ENCODE data around the gene F2R. TPM values are rescaled to one million over a fixed set of nuclear protein-coding genes. Genes with fewer than 3 reads are reported as not detected.

F2R gene
- total RNA-seq, 1 experiment from 2014 or later: 6.3 TPM

- H3K4me3 ChIP-seq (ENCODE audit: low read depth, low read length): no peak overlapping the region
- intact Hi-C loops (cut with micrococcal nuclease; ENCODE audit: unreplicated experiment): no loop called here
- no peaks in the 10 kb centered on the region for H3K36me3 ChIP-seq (ENCODE audit: control insufficient read depth, insufficient read depth, low read length)
- no peaks in the 10 kb centered on the region for H3K4me1 Mint-ChIP-seq (ENCODE audit: low read depth, unreplicated experiment)
- H3K27me3 Mint-ChIP-seq (ENCODE audit: insufficient read depth, unreplicated experiment): no peaks in the 10 kb centered on the region
- no peaks in the 10 kb centered on the region for H3K27me3 ChIP-seq (replicated peaks; ENCODE audit: control insufficient read depth, insufficient read depth, low read length)
- H3K27ac Mint-ChIP-seq (ENCODE audit: unreplicated experiment): no peak overlapping the region
- no peak overlapping the region for H3K4me3 Mint-ChIP-seq (ENCODE audit: unreplicated experiment)
- no TSS peak for BruUV-seq (replicated peaks)
- H3K36me3 Mint-ChIP-seq (ENCODE audit: insufficient read depth, unreplicated experiment): peaks cover 31% of the 10 kb centered on the region
- no peak for DNase-seq
- ChIA-PET POLR2A (no interaction called here), CTCF (no interaction called here)
- no peaks in the 10 kb centered on the region for H3K9me3 Mint-ChIP-seq (ENCODE audit: unreplicated experiment)
- no peaks in the 10 kb centered on the region for H3K9me3 ChIP-seq
- peaks cover 11% of the 10 kb centered on the region for H3K4me1 ChIP-seq
- no peak for TF ChIP-seq CTCF (IDR thresholded peaks at IDR 0.05; ENCODE audit: insufficient read depth in 1 of 2, low read depth in 1 of 2, low read length in 1 of 2, severe bottlenecking in 1 of 2, unreplicated experiment in 1 of 2)
These were observed 21.6 kb upstream of the F2R start for GRCh38 chr5:76694317-76694716.

DNA sequence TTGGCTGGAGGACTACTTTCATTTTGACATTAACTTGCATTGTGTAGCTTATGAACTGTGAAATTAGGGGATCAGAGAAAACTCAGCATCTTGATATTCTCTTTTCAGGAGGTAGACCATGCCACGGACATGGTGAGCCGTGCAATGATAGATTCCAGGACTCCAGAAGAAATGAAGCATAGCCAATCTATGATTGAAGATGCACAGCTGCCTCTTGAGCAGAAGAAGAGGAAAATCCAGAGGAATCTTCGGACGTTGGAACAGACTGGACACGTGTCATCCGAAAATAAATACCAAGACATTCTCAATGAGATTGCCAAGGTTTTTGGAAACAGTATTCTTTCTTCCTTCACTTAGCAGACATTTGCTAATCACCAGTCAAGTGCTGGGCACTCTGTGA is 20.6 kb upstream of the F2R start:
- BruUV-seq (replicated peaks): no TSS peak
- POLR2A ChIA-PET: no interaction called here
- DNase-seq: no peak
- Mint-ChIP-seq H3K4me3 (ENCODE audit: unreplicated experiment) (no peak overlapping the region), H3K9me3 (ENCODE audit: unreplicated experiment) (no peaks in the 10 kb centered on the region), H3K36me3 (ENCODE audit: insufficient read depth, unreplicated experiment) (peaks cover 31% of the 10 kb centered on the region), H3K27ac (ENCODE audit: unreplicated experiment) (no peak overlapping the region), H3K4me1 (ENCODE audit: low read depth, unreplicated experiment) (no peaks in the 10 kb centered on the region), H3K27me3 (ENCODE audit: insufficient read depth, unreplicated experiment) (no peaks in the 10 kb centered on the region)
- Histone ChIP-seq H3K4me3 (ENCODE audit: low read depth, low read length) (no peak overlapping the region), H3K27me3 (replicated peaks; ENCODE audit: control insufficient read depth, insufficient read depth, low read length) (no peaks in the 10 kb centered on the region), H3K9me3 (no peaks in the 10 kb centered on the region), H3K36me3 (ENCODE audit: control insufficient read depth, insufficient read depth, low read length) (no peaks in the 10 kb centered on the region), H3K4me1 (peaks cover 7% of the 10 kb centered on the region; the same call in 1 of the 2 replicates)
- TF ChIP-seq CTCF (IDR thresholded peaks at IDR 0.05; ENCODE audit: insufficient read depth in 1 of 2, low read depth in 1 of 2, low read length in 1 of 2, severe bottlenecking in 1 of 2, unreplicated experiment in 1 of 2): no peak
- intact Hi-C loops (cut with micrococcal nuclease; ENCODE audit: unreplicated experiment): no loop called here
- CTCF ChIA-PET: no interaction called here

GRCh38 chr5:76696251-76696650 is 19.7 kb upstream of the F2R start:
- Histone ChIP-seq H3K9me3 (no peaks in the 10 kb centered on the region), H3K36me3 (ENCODE audit: control insufficient read depth, insufficient read depth, low read length) (no peaks in the 10 kb centered on the region), H3K4me3 (ENCODE audit: low read depth, low read length) (no peak overlapping the region), H3K27me3 (replicated peaks; ENCODE audit: control insufficient read depth, insufficient read depth, low read length) (no peaks in the 10 kb centered on the region), H3K4me1 (peaks cover 2% of the 10 kb centered on the region; the same call in 1 of the 2 replicates)
- no peak for TF ChIP-seq CTCF (IDR thresholded peaks at IDR 0.05; ENCODE audit: insufficient read depth in 1 of 2, low read depth in 1 of 2, low read length in 1 of 2, severe bottlenecking in 1 of 2, unreplicated experiment in 1 of 2)
- no TSS peak for BruUV-seq (replicated peaks)
- Mint-ChIP-seq H3K4me3 (ENCODE audit: unreplicated experiment) (no peak overlapping the region), H3K27me3 (ENCODE audit: insufficient read depth, unreplicated experiment) (no peaks in the 10 kb centered on the region), H3K27ac (ENCODE audit: unreplicated experiment) (no peak overlapping the region), H3K36me3 (ENCODE audit: insufficient read depth, unreplicated experiment) (peaks cover 37% of the 10 kb centered on the region), H3K9me3 (ENCODE audit: unreplicated experiment) (no peaks in the 10 kb centered on the region), H3K4me1 (ENCODE audit: low read depth, unreplicated experiment) (no peaks in the 10 kb centered on the region)
- intact Hi-C loops (cut with micrococcal nuclease; ENCODE audit: unreplicated experiment): no loop called here
- ChIA-PET CTCF (no interaction called here), POLR2A (no interaction called here)
- DNase-seq: no peak
